ENCODE data around the gene ERCC5.

The ERCC5 gene

GRCh38 chr13:102881819-102882686 is 36.2 kb downstream of the ERCC5 start:
- DNase-seq (ENCODE audit: low read depth, low spot score): no peak

- DNase-seq (ENCODE audit: low read depth, low spot score): no peak
Observed at GRCh38 chr13:102892503-102892902, 46.7 kb downstream of the ERCC5 start.

- DNase-seq (ENCODE audit: low read depth, low spot score): no peak
Observed at GRCh38 chr13:102897371-102898138, 51.7 kb downstream of the ERCC5 start.

- no peak for DNase-seq (ENCODE audit: low read depth, low spot score)
Observed at GRCh38 chr13:102900193-102900608, 54.4 kb downstream of the ERCC5 start.

GRCh38 chr13:102901056-102901455 is 55.2 kb downstream of the ERCC5 start:
- DNase-seq (ENCODE audit: low read depth, low spot score): no peak

GRCh38 chr13:102901615-102902305 is 55.9 kb downstream of the ERCC5 start:
- no peak for DNase-seq (ENCODE audit: low read depth, low spot score)

GRCh38 chr13:102902789-102903347 is 57.0 kb downstream of the ERCC5 start:
- no peak for DNase-seq (ENCODE audit: low read depth, low spot score)

GRCh38 chr13:102903659-102904407 is 58.0 kb downstream of the ERCC5 start:
- no peak for DNase-seq (ENCODE audit: low read depth, low spot score)

- DNase-seq (ENCODE audit: low read depth, low spot score): no peak
Observed at GRCh38 chr13:102904408-102904862, 58.6 kb downstream of the ERCC5 start.

GRCh38 chr13:102905905-102906771 is 60.3 kb downstream of the ERCC5 start:
- no peak for DNase-seq (ENCODE audit: low read depth, low spot score)

GRCh38 chr13:102907016-102907756 is 61.4 kb downstream of the ERCC5 start:
- no peak for DNase-seq (ENCODE audit: low read depth, low spot score)

- DNase-seq (ENCODE audit: low read depth, low spot score): no peak
Observed at GRCh38 chr13:102907886-102908515, 62.2 kb downstream of the ERCC5 start.

- no peak for DNase-seq (ENCODE audit: low read depth, low spot score)
Observed at GRCh38 chr13:102909971-102910370, 64.1 kb downstream of the ERCC5 start.

GRCh38 chr13:102911336-102911735 is 65.5 kb downstream of the ERCC5 start:
- DNase-seq (ENCODE audit: low read depth, low spot score): no peak

- DNase-seq (ENCODE audit: low read depth, low spot score): no peak
Observed at GRCh38 chr13:102912599-102912998, 66.8 kb downstream of the ERCC5 start.

- DNase-seq (ENCODE audit: low read depth, low spot score): no peak
Observed at GRCh38 chr13:102913914-102914313, 68.1 kb downstream of the ERCC5 start.

GRCh38 chr13:102914339-102914930 is 68.6 kb downstream of the ERCC5 start:
- no peak for DNase-seq (ENCODE audit: low read depth, low spot score)

- no peak for DNase-seq (ENCODE audit: low read depth, low spot score)
Observed at GRCh38 chr13:102915393-102915930, 69.6 kb downstream of the ERCC5 start.
